HG02610 (cell line): Measurements from ENCODE around the gene PHPT1.
"Not testable (repeated sequence)": the region's sequence is repeated elsewhere in the genome, so short reads cannot be mapped to it uniquely, and the experiment has no call there.

ENCODE experiments used
- ATAC-seq: cut with Tn5 transposase; IDR thresholded peaks from one replicate; pipeline ENCODE4 v1.9.1; 2021; ENCODE audit warnings: mild to moderate bottlenecking, moderate library complexity; ENCODE audit not compliant: unreplicated experiment

The PHPT1 gene

DNA sequence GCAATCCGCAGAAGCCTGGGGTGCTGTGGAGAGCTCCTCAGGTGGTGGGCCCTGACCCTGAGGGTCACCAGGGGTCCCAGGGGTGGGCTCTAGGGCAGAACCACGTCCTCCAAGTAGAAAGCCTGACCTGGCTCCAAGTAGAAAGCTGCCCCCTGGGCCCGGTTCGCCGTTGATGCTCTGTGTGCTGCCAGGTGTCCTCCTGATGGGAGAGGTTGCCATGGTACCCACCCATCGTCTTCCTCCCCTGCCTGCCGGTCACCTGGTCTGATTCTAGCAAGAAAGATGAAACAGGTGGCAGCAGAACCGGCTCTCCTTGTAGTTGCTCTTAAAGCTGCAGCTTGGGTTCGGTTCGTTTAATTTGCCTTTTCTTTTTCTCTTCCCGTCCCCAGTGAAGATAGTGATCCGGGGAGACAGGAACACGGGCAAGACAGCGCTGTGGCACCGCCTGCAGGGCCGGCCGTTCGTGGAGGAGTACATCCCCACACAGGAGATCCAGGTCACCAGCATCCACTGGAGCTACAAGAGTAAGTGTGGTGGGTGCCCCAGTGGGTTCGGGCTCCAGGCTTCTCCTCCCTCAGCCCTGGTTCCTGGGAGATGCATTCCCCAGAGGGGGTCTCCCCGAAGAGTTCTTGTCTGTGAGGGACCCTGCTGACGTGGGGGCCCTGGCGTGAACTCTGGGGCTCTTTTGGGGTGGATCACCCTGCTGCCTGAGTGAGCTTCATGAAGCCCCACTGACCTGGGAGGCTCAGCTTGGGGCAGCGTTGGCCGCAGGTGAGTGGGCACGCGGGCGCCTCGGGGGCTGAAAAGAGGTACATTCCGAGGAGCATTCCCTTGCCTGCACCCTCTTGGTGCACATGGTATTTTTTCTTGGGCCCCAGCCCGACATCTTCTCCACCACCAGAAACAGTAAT is 25.8 kb upstream of the PHPT1 start:
- no peak for ATAC-seq

DNA sequence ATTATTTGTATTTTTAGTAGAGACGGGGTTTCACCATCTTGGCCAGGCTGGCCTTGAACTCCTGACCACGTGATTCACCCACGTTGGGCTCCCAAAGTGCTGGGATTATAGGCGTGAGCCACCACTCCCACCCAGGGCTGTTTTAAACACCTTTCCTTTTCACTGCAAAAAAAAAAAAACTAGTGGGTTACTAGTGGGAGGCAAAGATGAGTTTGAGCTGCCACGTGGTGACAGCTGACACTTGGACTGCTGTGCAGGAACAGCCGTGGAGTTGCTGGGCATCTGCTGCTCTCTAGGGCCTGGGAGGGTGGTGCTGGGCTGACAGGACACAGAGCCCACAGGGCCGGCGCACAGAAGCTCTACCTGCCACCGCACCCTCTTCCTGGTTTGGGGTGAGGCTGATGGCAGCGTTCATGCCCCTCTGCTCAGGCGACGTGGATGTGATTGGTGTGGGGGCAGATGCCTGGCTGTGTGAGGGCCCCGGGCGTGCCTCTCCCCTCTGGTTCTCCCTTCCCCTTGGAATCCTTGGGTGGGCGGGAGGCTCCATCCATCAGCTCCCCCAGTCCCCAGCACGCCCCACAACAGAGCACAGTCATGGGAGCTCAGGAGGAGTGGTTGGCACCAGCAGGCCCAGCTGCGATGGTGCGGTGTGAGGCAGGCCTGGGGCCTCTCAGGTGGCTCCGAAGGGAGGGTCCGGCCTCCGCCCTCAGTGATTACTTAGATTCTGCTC is 24.5 kb upstream of the PHPT1 start:
- no peak for ATAC-seq

DNA sequence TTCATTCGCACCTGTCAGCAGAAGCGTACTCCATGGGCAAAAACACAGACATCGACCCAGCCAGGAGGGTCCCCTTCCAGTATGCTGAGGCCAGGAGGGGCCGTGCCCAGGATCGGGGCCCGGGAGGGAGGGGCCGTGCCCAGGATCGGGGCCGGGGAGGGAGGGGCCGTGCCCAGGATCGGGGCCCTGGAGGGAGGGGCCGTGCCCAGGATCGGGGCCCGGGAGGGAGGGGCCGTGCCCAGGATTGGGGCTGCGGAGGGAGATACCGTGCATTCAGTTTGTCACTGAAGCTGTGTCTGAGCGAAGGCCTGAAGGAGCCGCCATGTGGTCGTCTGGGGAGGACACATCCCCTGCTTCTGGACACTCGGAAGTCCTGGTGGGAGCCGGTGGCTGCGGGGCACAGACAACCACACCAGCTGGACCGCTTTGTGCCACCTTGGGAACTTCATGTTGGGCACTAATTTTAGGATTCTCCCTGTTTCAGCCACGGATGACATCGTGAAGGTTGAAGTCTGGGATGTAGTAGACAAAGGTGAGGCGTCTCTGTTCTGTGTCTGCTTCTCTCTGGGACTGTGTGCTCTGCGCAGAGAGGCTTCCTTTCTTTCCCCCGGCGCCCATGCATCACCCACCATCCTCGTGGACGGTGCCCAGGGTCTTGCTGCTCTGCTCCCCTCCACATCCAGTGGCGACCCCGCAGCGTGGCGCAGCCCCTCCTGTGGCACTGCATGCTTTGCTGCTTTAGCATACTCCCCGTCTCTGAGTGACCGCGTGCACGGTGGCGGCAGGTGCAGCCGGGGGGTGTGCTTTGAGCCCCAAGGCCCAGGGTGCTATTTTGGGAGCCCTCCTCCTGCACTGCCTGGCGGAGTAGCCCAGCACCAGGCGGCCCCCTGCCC is 23.7 kb upstream of the PHPT1 start:
- ATAC-seq = no peak

DNA sequence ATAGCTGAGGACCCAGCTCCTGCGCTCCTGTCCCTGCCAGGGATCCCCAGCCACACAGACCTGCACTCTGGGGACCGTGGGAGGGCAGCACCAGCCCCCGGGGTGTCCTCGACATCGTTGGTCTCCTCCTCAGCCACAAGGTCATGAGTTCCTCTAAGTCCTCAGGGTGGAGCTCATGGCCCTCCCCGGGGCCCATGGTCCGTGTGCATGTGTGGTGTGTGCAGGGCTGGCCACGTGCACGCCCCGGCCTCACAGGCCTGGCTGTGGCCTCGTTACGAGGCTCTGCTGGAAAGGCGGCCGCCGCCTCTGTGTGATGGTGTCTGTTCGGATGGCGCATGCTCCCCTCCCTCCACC is 23.0 kb upstream of the PHPT1 start:
- no peak for ATAC-seq

DNA sequence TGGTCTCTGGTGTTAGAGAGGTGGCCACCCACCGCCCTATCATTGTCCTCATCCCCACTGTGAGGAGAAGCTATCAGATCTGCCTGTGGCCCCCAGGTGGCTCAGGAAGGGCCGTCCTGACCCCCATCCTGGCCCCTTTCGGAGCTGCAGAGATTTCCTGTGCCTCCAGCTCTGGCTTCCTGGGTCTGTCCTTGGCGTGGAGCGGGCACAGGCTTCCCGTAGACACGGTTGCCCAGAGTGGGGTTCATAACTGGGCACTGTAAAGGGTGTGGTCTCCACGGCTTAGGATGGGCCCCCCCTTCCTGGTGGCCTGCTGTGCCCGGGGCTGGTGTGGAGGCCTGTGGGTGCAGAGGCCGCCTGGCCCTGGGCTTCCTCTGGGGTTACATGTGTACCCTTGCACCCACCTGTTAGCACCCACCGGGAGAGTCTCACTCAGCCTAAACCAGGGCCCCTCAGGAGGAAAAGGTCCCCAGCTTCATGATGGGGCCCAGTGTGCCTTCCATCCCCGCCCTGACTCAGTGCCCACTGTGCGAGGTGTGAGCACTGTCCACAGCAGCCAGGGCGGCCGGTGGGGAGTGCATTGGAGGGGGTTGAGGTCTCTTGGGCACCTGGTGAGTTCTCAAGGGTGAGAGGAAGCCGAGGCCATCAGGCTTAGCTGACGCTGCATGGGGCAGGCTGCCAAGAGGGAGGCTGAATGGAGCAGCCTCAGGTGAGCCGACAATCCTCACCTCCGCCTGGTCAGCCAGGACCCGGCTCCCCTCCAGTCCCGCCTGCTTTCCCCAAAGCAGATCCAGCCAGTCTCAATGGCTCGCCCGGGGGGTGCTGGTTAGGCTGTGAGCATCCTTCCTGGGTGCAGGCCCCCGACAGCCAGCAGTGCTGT is 22.3 kb upstream of the PHPT1 start:
- no peak for ATAC-seq

DNA sequence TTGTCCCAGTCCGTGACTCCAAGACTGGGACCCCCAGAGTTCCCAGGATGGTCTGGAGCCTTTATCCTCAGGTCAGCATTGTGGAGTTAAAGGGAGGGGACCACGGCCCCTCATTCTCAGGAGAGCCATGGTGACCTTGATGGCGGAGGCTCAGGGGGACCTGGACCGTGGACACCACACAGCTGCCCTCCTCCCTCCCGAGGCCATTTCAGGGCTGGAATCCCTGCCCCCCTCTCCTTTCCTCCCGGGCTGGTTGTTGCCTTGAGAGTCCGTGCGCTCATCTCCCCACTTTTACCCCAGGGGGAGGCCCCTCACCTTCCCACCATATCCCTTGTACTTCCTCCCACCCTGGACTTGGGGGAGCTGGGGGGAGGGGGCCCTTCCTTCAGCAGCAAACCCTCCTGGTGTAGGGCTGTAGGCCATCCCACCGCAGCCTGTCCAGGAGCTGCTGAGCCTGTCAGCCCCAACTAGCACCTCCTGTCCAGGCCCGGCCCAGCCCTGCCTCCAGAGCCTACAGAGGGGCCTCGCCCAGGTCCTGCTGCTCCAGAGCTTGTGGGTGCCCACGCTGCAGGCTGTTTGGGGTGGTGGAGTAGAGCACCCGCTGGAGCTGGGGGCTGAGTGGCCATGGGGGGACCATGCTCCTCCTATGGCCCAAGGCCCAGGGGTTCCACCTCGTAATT is 21.3 kb upstream of the PHPT1 start:
- ATAC-seq = no peak

DNA sequence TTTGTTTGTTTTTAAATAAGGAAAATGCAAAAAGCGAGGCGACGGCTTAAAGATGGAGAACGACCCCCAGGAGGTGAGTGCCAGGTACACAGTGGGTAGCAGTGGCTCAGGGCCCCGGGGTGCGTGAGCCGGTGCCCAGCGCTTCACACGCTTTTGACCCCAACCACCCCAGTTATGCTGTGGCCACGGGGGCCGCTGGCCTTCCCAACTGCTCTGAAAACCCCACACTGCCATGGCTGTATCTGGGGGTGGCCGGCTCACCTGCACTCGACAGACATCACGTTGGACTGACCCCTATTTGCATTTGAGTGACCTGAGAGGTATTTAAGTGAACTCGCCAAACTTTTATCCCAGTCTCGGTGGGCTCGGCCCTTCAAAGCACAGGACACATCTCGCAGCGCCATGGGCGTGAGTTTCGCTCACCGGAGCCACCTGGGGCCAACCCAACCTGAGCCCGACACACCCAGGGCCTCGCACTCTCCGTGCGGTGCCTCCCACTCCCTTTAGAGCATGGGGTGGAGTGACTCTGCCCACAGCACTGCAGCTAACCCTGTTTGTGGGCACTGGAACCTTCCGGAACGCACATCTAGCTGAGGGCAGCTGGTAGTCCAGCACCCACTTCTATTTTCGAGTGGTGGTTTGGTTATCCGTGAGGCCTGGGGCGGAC is 20.6 kb upstream of the PHPT1 start:
- ATAC-seq = no peak

DNA sequence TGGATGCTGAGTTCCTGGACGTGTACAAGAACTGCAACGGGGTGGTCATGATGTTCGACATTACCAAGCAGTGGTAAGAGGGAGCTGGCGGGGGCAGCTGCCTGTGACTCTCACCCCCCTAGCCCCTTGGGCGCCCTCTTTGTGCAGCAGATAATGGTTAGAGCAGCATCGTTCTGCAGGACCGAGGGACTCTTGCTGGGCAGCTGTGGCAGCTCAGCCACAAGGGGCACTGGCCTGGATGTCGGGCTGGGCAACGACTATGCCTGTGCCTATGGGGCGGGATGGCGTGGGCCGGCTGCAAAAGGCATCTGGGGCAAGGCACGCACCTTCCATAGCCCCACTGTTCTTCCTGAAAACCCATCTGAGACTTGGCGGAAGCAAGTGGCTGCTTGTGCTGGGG is 19.8 kb upstream of the PHPT1 start:
- no peak for ATAC-seq

DNA sequence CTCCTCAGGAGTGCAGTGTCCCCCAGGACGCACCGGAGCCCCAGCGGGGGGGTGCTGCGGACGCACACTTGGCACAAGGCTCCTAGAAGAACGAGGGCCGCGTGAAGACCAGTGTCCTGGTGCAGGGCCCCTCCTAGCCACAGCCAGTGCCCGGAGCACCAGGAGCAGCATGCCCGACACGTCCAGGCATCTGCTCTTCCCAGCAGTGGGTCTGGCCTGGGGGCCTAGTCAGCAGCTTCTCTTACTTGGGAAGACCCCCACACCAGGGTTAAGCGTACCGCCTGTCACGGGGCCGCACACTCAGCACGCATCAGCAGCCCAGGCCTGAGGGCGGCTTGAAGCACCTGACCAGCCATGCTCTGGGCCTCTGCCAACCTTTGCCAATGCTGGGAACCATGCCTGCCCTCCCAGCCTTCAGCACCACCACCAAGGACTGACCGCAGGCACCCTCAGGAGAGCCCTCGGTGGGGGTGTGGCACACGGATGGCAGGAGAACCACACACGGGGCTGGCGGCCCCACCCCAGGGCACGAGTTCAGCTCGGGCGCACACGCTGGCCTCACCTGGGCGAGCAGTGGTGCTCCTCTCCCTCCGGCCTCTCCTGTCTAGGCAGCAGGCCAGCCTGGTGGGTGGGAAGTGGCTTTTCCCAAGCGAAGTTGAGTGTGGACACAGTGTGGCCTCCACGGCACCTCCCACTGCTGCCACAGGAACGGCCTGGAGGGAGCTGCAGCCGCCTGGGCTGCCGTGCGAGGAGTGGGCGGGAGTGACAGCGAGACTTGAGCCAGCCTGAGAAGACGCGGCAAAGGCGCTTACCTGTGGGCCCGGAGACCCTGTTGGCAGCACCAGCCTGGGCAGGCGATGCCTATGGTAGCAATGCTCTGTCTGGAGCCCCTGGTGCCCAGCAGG is 19.0 kb upstream of the PHPT1 start:
- no peak for ATAC-seq

DNA sequence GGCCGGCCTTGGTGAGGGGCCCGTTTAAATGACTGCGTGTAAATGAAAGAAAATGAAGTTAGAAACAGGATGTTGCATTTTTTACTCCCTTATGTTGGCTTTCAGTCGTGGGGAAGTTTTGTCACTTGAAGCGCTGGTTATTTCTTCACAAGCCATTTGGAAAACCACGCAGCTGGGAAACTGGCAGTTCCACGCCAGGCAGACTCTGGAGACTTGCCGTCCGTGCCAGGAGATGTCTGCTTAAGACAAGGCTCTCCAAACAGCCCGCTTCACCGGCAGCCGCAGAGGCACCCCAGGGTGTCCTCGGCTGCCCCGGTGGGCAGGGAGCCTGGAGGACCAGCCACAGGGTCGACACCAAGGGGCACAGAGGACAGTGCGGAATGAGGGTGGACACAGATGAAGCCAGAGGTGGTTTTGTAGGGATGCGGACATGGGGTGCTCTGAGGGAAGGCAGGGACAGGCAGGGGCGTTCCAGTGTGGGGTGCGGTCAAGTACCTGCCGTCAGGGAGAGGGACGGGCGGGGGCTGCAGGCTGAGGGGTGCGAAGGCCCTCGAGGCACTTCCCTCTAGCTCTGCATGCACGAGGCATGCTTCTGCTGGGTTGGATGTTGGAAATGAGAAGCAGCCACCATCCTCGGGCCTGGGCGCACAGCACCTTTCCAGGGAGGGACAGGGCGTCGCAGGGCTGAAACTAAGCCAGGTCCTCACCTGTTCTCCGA is 18.0 kb upstream of the PHPT1 start:
- no peak for ATAC-seq

DNA sequence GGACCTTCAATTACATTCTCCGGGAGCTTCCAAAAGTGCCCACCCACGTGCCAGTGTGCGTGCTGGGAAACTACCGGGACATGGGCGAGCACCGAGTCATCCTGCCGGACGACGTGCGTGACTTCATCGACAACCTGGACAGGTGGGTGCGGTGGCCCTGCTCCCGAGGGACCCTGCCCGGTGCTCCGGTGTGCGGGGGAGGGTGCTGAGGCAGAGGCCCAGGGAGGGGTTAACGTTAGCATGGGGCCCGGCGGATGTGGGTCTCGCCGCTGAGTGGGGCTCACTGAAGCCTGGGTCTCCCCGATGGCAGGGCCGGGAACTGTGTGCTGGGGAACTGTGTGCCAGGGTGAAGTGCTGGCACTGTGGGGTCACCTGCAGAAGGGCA is 17.5 kb upstream of the PHPT1 start:
- no peak for ATAC-seq

DNA sequence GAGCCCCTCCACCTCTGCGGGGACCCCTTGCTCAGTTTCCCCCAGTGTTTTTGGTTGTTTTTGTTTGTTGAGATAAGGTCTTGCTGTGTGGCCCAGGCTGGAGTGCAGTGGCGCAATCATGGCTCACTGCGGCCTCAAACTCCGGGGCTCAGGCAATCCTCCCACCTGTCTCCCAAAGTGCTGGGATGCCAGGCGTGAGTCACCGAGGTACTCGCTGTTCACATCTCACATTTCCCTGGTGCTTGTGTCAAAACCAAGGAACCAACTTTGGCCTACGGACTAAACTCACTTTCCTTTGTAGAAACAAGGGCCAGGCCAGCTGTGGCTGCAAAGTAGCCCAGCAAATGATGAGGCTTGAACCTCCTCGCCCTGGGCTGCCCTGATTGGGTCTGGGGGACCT is 16.6 kb upstream of the PHPT1 start:
- no peak for ATAC-seq

DNA sequence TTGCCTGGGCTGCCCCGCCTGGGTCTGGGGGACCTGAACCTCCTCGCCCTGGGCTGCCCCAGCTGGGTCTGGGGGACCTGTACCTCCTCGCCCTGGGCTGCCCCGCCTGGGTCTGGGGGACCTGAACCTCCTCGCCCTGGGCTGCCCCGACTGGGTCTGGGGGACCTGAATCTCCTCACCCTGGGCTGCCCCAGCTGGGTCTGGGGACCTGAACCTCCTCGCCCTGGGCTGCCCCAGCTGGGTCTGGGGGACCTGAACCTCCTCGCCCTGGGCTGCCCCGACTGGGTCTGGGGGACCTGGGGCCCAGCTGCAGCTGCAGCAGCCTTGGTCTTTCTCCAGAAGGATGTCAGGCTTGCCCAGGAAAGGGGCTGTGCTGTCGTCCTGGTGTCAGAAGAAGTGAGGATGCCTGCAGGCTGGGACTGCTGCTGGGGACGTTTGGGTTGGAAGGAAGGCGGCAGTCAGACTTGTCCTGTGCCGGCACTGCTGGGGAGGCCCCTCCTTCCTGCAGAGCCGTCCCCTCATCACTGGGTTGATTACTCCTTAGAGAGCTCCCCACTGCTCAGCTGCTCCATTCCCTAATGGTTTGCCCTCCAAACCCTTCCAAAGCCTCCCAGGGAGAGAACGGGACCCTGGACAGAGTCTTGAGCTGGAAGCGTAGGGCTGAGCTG is 15.7 kb upstream of the PHPT1 start:
- ATAC-seq = not testable (repeated sequence)

DNA sequence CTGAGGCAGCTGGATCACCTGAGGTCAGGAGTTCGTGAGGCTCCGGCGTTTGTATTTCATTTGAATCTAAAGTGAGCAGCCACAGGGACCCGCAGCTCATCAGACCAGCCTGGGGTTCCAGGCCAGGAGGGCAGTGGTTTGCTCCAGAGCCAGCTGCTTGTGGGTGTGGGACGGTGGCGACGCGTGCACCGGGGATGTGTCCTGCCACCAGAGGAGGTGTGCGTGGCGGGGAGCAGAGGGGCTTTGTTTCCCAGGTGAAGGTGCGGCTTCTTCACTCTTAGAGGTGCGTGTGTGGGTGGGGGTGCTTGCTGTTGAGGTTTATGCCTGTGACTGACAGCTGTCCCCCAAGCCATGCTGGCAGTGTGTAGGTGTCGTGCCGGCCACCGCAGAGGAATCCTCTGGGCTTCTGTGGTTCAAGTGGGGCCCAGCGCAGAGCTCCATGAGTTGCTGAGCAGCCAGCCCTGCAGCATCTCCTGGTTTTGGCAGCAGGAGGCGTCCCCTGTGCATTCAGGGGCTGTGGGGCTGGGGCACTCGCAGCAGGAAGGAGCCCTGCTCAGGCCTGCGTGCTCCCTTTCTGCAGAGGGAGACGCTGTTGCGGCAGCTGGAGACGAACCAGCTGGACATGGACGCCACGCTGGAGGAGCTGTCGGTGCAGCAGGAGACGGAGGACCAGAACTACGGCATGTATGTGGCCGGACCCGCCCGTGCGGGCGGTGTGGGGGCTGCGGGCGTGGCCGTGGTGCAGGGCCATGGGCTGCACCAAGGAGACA is 13.9 kb upstream of the PHPT1 start:
- ATAC-seq = no peak

DNA sequence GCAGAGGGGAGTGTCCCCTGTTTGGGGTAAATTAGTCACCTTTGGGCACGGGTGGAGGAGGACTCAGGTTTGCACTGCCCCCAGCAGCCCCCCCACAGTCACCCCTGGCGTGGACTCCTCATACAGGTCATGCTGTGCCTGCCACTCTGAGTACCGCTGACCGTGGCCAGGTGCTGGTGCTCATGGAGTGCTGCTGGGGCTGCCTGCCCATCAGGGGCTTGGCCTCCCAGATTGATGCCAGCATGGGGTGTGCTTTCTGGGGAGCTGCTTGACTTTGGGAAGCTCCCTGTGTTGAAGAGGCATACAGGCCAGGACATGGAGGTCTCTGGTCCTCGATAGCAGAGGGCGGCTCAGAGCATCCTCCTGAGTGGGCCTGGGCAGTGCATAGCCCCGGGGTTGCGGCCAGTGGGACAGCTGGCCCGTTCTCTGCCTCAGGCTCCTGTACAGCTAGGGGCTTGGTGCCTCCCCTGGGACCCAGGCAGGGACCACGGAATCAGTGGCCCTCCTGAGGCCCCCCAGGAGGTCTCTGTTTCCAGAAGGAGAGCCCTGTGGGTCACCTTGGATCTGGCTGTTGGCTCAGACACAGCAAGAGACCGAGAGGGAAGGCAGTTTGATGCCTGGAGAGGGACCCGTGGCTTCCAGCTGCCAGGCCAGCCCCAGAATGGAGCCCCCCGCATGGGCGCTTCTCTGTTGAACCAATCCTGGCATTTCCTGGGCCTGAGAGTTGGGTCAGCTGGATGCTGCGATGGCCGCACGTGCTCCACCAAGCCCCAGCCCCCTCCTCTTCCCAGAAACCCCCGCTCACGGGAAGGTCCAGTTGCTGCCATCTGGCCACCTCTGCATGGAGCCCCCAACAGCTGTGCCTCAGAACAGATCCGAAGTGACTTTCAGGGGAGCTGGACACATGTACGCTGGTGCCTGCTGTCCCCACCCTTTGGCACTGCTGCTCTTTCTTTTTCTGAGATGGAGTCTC is 13.0 kb upstream of the PHPT1 start:
- no peak for ATAC-seq
